ENCODE data around the gene PCNT.

DNA sequence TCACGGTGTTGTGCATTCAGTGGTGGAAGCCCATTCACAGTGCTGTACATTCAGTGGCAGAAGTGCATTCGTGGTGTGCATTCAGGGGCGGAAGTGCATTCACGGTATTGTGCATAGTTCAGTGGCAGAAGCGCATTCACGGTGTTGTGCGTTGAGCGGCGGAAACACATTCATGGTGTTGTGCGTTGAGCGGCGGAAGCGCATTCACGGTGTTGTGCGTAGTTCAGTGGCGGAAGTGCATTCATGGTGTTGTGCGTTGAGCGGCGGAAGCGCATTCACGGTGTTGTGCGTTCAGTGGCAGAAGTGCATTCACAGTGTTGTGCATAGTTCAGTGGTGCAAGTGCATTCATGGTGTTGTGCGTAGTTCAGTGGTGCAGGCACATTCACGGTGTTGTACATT is 60.6 kb downstream of the PCNT start:
- no peak for TF ChIP-seq CTCF (IDR thresholded peaks at IDR 0.05)
- TF ChIP-seq EP300 (IDR thresholded peaks at IDR 0.05), result no peak
- TF ChIP-seq POLR2A (IDR thresholded peaks at IDR 0.05), result no peak

Measured in tibial nerve (tissue), 4 donors.